AG08396 (cell line): ENCODE results near the gene ZNF564.
"Not testable (repeated sequence)": the region's sequence is repeated elsewhere in the genome, so short reads cannot be mapped to it uniquely, and the experiment has no call there.

Experiments used
- DNase-seq: peaks from one replicate; pipeline ENCODE4 v3.0.0; 2012; ENCODE audit warnings: low spot score, mixed read lengths

Gene ZNF564

DNA sequence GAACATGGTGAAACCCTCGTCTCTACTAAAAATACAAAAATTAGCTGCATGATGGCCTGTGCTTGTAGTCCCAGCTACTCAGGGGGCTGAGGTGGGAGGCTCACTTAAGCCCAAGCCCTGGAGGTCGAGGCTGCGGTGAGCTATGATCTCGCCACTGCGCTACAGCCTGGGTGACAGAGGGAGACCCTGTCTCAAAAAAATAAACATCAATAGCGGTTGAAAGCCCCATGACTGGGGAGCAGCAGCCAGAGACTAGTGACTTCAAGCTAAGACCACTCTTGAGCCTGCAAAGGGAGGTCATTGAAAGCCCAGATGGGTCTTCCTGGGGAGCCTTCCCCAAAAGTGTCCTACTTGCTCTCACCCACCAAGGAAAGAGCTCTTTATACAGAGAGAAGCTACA lies 54.8 kb downstream of the ZNF564 start:
- no peak for DNase-seq

DNA sequence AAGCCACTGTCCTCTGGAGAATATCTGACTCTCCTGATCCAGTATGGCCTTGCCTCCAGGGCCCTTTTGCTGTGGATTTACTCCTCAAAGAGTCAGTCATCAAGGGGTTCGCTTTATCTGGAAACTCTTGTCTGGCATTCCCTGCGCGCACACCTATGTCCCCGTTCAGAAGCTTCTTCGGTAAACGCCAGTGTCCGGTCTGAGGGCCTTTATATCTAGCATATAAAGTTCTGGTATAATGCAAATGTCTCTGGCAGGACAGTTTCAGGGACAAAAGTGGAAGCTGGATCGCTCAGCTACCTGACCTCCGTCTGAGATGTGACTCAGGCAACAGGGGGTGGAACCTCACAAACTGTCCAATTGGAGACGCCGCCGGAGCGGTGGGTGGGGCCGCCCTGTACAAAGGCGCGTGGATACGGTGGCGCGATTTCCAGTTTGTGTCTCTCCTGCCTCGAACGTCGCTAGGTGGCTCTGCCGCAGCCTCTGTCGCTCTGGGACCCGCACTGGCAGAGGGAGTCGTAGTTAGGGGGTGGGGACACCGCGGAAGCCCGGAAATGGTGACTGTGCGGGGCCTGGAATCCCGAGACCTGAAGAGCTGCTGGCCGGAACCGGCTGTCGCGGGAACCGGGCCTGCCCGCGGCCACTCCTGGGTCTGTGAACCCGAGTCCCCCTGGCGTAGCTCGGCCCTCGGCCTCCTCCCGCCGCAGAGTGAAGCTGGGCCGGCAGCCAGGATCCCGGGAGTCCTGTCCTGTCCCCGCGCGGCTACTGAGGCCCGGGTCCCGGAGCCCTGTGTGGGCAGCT lies 56.1 kb downstream of the ZNF564 start:
- DNase-seq: peak; percentile 92

DNA sequence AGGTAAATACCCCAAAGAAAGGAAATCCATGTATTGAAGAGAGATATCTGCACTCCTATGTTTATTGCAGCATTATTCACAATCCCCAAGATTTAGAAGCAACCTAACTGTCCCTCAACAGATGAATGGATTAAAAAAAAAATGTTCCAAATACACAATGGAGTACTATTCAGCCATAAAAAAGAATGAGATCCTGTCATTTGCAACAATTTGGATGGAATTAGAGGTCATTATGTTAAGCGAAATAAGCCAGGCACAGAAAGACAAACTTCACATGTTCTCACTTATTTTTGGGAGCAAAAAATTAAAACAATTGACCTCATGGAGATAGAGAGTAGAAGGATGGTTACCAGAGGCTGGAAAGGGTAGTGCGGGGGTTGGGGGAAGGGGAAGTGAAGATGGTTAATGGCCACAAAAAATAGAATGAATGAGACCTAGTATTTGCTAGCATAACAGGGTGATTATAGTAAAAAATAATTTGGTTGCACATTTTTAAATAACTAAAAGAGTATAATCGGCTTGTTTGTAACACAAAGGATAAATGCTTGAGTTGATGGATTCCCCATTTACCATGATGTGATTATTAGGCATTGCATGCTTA lies 56.9 kb downstream of the ZNF564 start:
- DNase-seq: no peak

DNA sequence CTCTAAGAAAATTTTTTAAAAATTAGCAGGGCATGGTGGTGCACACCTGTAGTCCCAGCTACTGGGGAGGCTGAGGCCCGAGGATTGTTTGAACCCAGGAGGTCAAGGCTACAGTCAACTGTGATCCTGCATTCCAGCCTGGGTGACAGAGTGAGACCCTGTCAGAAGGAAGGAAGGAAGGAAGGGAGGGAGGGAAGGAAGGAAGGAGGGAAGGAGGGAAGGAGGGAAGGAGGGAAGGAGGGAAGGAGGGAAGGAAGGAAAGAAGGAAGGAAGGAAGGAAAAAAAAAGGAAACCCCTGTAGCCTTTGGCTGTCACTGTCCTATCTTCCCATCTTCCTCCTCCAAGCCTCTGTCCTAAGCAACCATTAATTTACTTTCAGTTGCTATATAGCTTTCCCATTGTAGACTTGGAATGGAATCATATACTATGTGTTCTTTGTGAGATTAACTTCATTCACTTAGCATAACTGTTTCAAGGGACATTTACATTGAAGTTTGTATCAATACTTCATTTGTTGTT lies 65.0 kb downstream of the ZNF564 start:
- DNase-seq: not testable (repeated sequence)

DNA sequence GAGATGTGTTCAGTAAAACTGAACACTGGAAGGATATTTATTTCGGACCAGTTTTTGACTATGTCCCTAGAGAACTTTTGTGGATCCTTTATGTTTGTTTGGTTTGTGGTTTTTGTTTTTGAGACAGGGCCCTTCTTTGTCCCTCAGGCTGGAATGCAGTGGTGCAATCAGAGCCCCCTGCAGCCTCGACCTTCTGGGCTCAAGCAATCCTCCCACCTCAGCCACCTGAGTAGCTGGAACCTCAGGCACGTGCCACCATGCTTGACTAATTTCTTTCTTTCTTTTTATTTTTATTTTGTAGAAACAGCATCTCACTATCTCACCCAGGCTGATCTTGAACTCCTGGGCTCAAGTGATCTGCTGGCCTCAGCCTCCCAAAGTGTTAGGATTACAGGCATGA lies 65.7 kb downstream of the ZNF564 start:
- no peak for DNase-seq

DNA sequence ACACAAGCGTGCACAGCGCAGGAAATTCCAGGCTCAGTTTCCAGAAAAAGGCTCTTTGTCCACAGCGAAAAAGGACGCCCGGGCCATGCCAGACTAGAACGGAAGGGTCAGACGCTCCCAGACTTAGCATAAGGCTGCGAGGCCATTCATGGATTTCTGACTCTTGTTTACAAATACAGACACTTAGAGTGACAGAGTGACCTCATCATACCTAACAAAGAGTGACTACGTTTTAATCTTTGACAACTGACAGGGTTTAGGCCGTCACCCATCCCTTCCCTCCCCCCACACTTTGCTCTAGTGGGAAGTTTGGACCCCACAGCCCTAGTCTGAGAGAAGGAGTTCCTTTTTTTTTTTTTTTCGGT lies 66.2 kb downstream of the ZNF564 start:
- no peak for DNase-seq

DNA sequence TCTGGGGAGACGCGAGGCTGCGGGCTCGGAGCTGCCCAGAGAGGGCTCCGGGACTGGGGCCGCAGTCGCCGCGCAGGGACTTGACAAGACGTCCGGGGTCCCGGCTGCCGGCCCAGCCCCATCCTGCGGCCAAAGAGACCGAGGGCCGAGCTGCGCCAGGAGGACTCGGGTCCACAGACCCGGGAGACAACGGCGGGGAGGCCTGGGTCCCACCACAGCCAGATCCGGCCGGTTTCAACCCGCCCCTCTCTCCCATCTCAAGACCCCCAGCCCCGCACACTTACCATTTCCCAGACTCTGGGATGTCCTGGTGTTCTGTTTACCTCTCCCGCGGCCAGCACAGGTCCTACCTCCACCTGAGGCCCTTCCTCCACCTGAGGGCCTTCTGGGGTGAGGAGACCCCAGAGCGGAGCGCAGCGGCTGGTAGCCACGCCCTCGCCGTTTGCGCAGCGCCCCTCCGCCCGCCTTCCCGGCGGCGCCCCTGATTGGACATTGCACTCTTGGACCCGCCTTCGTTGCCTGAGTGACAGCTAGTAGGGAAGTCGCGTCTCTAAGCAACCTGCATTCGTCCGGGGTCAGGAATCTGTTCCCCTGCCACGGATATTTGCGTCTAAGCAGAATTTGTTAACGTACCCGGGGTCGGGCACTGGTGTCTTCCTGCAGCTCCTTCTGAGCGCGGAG lies 66.8 kb downstream of the ZNF564 start, which contains the start of gene ZNF709:
TSS of gene ZNF709 (minus strand) at position 446 of the 681 bp plus-strand sequence. CDS start at position 287, 159 bp downstream.
- peak; percentile 96 for DNase-seq

DNA sequence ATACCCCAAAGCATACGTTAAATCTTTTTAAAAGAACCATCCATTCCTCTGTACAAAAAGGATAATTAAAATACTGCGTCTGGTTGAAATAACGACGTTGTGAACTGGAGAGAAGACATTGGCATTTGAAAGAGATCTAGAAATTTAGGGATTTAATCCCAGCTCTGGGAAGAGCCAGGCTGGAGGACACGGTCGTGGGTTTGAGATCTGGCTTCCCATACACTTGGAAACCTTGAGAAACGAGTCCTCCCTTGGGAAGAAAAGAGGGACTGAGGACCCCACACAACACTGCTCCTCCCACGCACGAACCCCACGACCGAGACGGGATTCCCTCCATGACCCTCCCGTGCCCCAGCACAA lies 67.3 kb downstream of the ZNF564 start:
- DNase-seq: no peak

DNA sequence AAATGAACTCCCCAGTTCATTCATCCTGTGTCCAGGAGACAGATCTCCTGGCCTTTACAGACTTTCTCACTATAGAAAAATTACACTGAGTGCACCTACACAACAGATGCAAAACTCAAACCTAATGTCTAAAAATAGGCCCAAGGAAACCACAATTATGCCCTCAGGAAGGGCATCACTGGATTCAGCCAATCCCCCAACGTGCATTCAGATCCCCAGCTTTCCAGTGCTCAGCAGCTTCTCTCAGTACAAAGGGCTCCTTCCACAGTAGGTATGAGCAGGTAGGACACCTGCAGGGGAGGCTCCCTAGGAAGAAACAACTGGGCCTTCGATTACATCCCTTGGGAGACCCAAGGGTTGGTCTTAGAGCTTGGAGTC lies 68.8 kb downstream of the ZNF564 start:
- no peak for DNase-seq

DNA sequence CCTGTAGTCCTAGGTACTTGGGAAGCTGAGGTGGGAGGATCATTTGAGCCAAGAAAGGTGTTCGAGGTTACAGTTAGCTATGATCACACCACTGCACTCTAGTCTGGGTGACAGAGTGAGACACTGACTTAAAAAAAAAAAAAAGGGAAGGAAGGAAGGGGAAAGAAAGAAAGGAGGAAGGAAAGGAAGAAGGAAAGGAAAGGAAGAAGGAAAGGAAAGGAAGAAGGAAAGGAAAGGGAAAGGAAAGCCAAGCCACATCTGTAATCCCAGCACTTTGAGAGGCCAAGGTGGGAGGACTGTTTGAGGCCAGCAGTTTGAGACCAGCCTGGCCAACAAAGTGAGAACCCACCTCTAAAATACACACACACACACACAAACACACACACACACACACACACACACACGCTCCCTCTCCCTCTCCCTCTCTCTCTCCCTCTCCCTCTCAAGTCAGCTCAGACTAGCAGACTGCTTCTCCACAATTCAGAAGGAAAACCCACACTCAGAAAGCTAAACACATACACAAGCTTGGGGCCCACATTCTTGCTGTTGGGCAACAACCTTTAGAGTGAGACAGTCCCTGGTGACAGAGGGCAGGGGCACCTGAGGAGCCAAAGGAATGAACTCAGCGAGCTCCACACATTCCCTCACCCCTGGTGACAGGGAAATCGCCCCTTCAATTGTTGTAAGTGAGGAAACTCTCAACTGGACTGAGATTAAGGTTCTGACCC lies 69.3 kb downstream of the ZNF564 start:
- no peak for DNase-seq

DNA sequence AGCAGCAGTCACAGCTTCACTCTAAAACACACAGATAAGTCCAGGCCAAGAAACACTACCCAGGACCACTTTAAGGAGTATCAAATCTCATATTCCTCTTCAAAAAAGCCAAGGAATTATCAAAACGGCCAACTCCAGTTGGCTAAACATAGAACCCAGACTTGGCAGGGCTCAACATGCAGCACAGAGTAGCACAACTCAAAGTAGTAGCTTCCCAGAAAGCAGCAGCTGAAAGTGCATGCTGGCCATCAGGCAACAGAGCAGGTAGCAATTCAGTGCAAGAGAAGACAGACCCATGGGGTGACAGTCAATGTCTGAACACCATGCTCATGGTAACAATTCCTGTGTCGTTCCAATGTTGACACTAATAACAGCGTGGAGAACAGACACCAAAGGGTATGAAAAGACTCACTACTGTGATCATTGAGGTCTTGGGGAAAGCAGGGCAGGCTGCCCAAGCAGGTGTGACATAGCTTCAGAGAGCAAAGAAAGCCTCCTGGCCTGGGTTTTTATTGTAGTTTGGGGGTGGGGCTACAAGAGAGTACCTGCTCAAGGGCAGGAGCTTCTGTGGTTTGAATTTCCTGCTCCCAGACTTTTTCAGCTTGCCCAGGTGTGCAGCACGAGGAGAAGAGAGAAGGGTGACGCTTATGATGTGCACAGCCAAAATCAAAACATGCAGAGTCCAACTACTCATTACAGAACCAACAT lies 72.9 kb downstream of the ZNF564 start:
- DNase-seq: no peak
